MCF 10A (cell line): ENCODE results near the gene CACNA2D3. TPM values are rescaled to one million over a fixed set of nuclear protein-coding genes. Genes with fewer than 3 reads are reported as not detected.

Experiments
- BruUV-seq: library from RNA; stranded (reverse); fragments of 400-500 nt; replicated peaks from 2 replicates; lab custom pipeline; 2021; lab: Mats Ljungman, UMichigan
- CTCF ChIA-PET: fragments of 300-600 bp; sonication (Branson Sonifier 250); formaldehyde crosslinking; extraction: SDS; loops from one replicate; lab custom pipeline; 2021; ENCODE audit warnings: antibody characterized with exemption, inconsistent platforms; lab: Yijun Ruan, JAX
- POLR2A ChIA-PET: fragments of 300-600, 350-650 bp; sonication (Branson Sonifier 250); formaldehyde crosslinking; extraction: SDS; loops from one replicate; lab custom pipeline; 2020; ENCODE audit warnings: antibody characterized with exemption, inconsistent platforms; lab: Yijun Ruan, JAX
- DNase-seq: peaks from one replicate; pipeline ENCODE4 v3.0.0-alpha.2; 2018; ENCODE audit not compliant: unreplicated experiment
- H3K27ac Mint-ChIP-seq: one replicate; pipeline ENCODE4 v1.8.0; 2022; ENCODE audit warnings: mild to moderate bottlenecking, low read depth, mixed read lengths; ENCODE audit not compliant: unreplicated experiment
- H3K27me3 Mint-ChIP-seq: one replicate; pipeline ENCODE4 v1.8.0; 2022; ENCODE audit warnings: mixed read lengths; ENCODE audit not compliant: insufficient read depth, unreplicated experiment
- H3K36me3 Mint-ChIP-seq: one replicate; pipeline ENCODE4 v1.8.0; 2022; ENCODE audit warnings: mild to moderate bottlenecking, moderate library complexity, mixed read lengths; ENCODE audit not compliant: insufficient read depth, unreplicated experiment
- H3K4me1 Mint-ChIP-seq: one replicate; pipeline ENCODE4 v1.8.0; 2022; ENCODE audit warnings: mixed read lengths; ENCODE audit not compliant: insufficient read depth, unreplicated experiment
- H3K4me3 Mint-ChIP-seq: one replicate; pipeline ENCODE4 v1.8.0; 2022; ENCODE audit warnings: mild to moderate bottlenecking, moderate library complexity, mixed read lengths; ENCODE audit not compliant: unreplicated experiment
- H3K9me3 Mint-ChIP-seq: one replicate; pipeline ENCODE4 v1.8.0; 2022; ENCODE audit warnings: mixed read lengths; ENCODE audit not compliant: unreplicated experiment
- CTCF ChIP-seq: fragments of 200-600 bp; IDR thresholded peaks from one replicate; pipeline ENCODE4 v1.8.0; 2022; ENCODE audit warnings: antibody characterized with exemption, mild to moderate bottlenecking; ENCODE audit not compliant: unreplicated experiment
- intact Hi-C: fragments of 100-400 bp; cut with micrococcal nuclease; formaldehyde crosslinking; loops from 2 replicates; pipeline ENCODE4 v1.14.1; 2022
- total RNA-seq: library from RNA; stranded (reverse); gene quantifications from 2 replicates; pipeline ENCODE4 v1.2.3, GENCODE V29; 2022

CACNA2D3 gene
- total RNA-seq, 1 experiment from 2014 or later, result 2.3 TPM

GRCh38 chr3:54818942-54819341 lies 696.6 kb downstream of the CACNA2D3 start:
- no peak for TF ChIP-seq CTCF
- POLR2A ChIA-PET, result no interaction called here
- intact Hi-C loops, result no loop called here
- no peak overlapping the region for H3K27ac Mint-ChIP-seq
- BruUV-seq, result no TSS peak
- H3K27me3 Mint-ChIP-seq, result no peaks in the 10 kb centered on the region
- CTCF ChIA-PET, result interaction anchor here (0.6 to 2.2 kb wide), 2 partner anchors 11 to 20 kb away, joined by 3 to 10 read pairs; no protein-coding TSS in a partner anchor
- H3K36me3 Mint-ChIP-seq, result no peaks in the 10 kb centered on the region
- H3K4me1 Mint-ChIP-seq, result peaks cover 5% of the 10 kb centered on the region
- no peaks in the 10 kb centered on the region for H3K9me3 Mint-ChIP-seq
- no peak overlapping the region for H3K4me3 Mint-ChIP-seq
- DNase-seq, result no peak

- no peak for TF ChIP-seq CTCF
- Mint-ChIP-seq H3K27me3 (no peaks in the 10 kb centered on the region), H3K36me3 (no peaks in the 10 kb centered on the region), H3K4me3 (no peak overlapping the region), H3K4me1 (peaks cover 5% of the 10 kb centered on the region), H3K9me3 (no peaks in the 10 kb centered on the region), H3K27ac (no peak overlapping the region)
- ChIA-PET CTCF (interaction anchor here (2.2 kb wide), 1 partner anchor 10 kb away, joined by 10 read pairs; no protein-coding TSS in a partner anchor), POLR2A (no interaction called here)
- no peak for DNase-seq
- intact Hi-C loops, result no loop called here
- BruUV-seq, result no TSS peak
Observed at GRCh38 chr3:54819946-54820345, 697.6 kb downstream of the CACNA2D3 start.

GRCh38 chr3:54822206-54822605 lies 699.9 kb downstream of the CACNA2D3 start:
- ChIA-PET CTCF (interaction anchor here (1.1 to 2.7 kb wide), 2 partner anchors 9 to 884 kb away, joined by 3 to 8 read pairs; no protein-coding TSS in a partner anchor), POLR2A (no interaction called here)
- H3K27ac Mint-ChIP-seq, result no peak overlapping the region
- H3K36me3 Mint-ChIP-seq, result no peaks in the 10 kb centered on the region
- DNase-seq, result peak; percentile 38
- H3K4me1 Mint-ChIP-seq, result peaks cover 5% of the 10 kb centered on the region
- no peak overlapping the region for H3K4me3 Mint-ChIP-seq
- intact Hi-C loops, result no loop called here
- H3K27me3 Mint-ChIP-seq, result no peaks in the 10 kb centered on the region
- H3K9me3 Mint-ChIP-seq, result no peaks in the 10 kb centered on the region
- TF ChIP-seq CTCF, result no peak
- no TSS peak for BruUV-seq

GRCh38 chr3:54826251-54826691 lies 703.9 kb downstream of the CACNA2D3 start:
- ChIA-PET CTCF (no interaction called here), POLR2A (no interaction called here)
- intact Hi-C loops, result no loop called here
- DNase-seq, result no peak
- BruUV-seq, result no TSS peak
- no peaks in the 10 kb centered on the region for H3K27me3 Mint-ChIP-seq
- no peak overlapping the region for H3K27ac Mint-ChIP-seq
- no peak for TF ChIP-seq CTCF
- H3K9me3 Mint-ChIP-seq, result no peaks in the 10 kb centered on the region
- no peaks in the 10 kb centered on the region for H3K36me3 Mint-ChIP-seq
- H3K4me1 Mint-ChIP-seq, result peaks cover 5% of the 10 kb centered on the region
- no peak overlapping the region for H3K4me3 Mint-ChIP-seq
